GM12865 (cell line): Measurements from ENCODE around the gene CDKAL1.

Experiments used
- DNase-seq: peaks from one replicate; pipeline ENCODE4 v3.0.0; 2010; ENCODE audit warnings: low read depth
- H3K4me3 ChIP-seq: 2 replicates; pipeline ENCODE4 v1.5.1; 2011; ENCODE audit warnings: mild to moderate bottlenecking, low read depth, low read length, control low read depth
- TF ChIP-seq, protein P1 (sequence below): IDR thresholded peaks from 2 replicates; pipeline ENCODE4 v1.5.1; 2011; ENCODE audit warnings: low read length, control low read depth, low read depth, inconsistent platforms; ENCODE audit not compliant: insufficient read depth; ENCODE audit errors: missing control alignments

Gene CDKAL1

DNA sequence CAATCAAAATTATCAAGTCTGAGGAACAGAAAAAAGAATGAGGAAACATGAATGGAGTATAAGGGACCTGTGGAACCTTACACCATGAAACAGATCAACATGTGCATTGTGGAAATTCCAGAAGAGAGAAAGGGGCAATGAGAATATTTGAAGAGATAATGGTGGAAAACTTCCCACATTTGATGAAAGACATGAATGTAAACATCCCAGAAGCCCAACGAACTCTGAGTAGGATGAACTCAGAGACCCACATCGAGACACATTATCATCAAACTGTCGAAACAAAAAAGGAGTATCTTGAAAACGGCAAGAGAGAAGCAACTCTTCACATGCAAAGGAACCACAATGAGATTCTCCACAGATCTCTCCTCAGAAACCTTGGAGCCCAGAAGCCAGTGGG, 371.1 kb downstream of the CDKAL1 start:
- DNase-seq = no peak
- TF ChIP-seq, protein P1, sequence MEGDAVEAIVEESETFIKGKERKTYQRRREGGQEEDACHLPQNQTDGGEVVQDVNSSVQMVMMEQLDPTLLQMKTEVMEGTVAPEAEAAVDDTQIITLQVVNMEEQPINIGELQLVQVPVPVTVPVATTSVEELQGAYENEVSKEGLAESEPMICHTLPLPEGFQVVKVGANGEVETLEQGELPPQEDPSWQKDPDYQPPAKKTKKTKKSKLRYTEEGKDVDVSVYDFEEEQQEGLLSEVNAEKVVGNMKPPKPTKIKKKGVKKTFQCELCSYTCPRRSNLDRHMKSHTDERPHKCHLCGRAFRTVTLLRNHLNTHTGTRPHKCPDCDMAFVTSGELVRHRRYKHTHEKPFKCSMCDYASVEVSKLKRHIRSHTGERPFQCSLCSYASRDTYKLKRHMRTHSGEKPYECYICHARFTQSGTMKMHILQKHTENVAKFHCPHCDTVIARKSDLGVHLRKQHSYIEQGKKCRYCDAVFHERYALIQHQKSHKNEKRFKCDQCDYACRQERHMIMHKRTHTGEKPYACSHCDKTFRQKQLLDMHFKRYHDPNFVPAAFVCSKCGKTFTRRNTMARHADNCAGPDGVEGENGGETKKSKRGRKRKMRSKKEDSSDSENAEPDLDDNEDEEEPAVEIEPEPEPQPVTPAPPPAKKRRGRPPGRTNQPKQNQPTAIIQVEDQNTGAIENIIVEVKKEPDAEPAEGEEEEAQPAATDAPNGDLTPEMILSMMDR = no peak
- H3K4me3 ChIP-seq = no peak overlapping the region

DNA sequence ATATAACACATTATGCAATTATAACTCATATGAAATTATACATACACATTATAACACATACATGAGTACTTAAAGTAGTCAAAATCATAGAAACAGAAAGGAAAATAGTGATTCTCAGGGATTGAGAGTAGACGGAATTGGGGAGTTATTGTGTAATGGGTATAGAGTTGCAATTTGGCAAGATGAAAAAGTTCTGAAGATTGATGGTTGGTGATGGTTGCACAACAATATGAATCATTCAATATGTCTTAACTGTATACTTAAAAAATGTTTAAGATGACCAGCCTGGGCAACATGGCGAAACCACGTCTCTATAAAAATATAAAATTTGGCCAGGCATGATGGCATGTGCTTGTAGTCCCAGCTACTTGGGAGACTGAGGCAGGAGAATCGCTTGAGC, 372.7 kb downstream of the CDKAL1 start:
- no peak overlapping the region for H3K4me3 ChIP-seq
- DNase-seq = no peak
- TF ChIP-seq, protein P1 = no peak

DNA sequence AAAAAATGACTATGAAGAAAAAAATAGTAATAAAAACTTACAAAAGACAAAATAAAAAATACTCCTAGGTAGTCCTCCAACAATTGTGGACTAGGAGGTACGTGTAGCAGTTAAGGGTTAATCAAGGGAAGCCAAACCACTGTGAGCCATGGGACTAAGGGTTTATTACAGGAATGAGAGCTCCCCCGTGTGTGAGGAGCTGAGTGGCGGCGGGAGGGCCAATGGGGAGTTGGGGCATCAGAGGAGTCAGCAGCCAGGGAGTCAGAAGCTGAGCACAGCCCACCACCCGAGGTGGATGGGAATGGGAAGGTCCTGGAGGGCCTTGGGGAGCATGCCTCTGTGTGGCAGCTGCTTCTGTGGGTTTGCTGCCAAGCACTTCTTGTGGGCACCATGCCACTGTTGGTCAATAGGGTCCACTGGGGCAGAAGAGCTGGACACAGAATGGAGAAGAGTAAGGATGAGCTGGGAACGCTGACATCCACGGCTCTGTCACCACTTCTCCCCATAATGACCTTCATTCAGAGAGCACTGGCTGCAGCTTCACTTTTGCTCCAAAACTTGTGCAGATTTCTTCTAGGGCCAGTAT, 373.3 kb downstream of the CDKAL1 start:
- TF ChIP-seq, protein P1 = no peak
- no peak overlapping the region for H3K4me3 ChIP-seq
- no peak for DNase-seq

DNA sequence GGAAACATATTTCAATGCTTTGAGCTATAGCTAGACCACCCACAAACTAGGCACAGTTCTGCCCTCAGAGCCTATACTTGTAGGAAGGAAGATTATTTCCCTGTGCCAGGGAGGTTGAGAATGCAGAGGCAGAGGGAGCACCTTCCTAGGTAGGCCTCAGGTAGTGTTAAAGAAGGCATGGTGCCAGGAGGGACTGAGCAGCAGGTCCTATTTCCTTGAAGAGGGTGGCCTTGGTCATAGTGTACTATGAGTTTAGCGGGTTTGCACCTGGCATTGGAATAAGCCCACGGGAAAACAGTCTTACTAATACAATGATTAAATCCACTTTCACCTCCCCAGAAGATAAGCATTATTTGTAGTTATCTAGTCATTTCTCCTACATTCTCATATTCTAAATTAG, 375.4 kb downstream of the CDKAL1 start:
- DNase-seq = no peak
- no peak overlapping the region for H3K4me3 ChIP-seq
- TF ChIP-seq, protein P1 = no peak

DNA sequence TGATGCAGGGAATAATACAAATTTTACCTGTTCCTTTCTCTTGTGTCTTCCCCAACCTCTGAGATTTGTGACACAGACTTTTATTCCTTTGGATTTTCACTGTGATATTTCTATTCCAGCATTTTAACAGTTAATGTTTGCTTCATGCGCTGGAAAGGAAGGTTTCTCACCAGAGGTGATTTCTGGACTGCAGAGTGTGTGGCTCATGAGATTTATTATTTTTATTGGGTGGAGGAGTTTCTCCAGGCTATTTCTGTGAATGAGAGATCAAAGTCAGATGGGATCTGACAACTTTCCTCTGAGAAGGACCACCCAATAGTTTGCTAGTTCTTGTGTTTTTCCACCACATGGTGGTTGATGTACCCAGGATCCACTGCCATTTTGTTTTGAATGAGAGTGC, 377.5 kb downstream of the CDKAL1 start:
- no peak overlapping the region for H3K4me3 ChIP-seq
- DNase-seq = no peak
- TF ChIP-seq, protein P1 = no peak

DNA sequence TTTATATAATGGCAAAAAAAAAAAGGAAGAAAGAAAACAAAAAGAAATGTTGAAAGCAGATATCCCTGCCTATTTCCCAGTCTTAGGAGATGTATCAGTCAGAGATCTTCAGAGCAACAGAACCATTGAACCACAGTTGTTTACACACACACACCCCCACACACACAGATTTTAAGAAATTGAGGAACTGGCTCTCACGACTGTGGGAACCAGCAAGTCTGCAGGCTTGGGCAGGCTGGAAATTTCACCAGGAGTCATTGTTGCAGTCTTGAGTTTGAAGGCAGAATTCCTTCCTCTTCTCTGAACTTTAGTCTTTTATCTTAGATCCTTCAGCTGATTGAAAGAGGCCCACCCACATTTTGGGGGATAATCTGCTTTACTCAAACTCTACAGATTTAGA, 380.9 kb downstream of the CDKAL1 start:
- H3K4me3 ChIP-seq = no peak overlapping the region
- TF ChIP-seq, protein P1 = no peak
- no peak for DNase-seq

DNA sequence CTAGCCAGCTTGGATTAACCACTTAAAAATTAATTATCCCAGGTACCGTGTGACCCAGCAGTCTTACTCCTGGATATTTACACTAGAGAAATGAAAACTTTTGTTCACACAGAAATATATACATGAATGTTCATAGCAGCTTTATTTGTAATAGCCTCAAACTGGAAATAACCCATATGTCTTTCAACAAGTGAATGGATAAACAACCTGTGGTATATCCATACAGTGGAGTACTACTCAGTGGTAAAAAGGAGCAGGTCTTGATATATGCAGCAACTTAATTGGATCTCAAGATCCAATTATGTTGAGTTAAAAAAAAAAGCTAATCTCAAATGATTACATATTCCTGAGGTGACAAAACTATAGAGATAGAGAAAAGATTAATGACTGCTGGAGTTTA, 381.4 kb downstream of the CDKAL1 start:
- no peak for DNase-seq
- TF ChIP-seq, protein P1 = no peak
- no peak overlapping the region for H3K4me3 ChIP-seq
